AG09309 (cell line): Measurements from ENCODE around the gene GRID2.

Experiments used
- DNase-seq: peaks from one replicate; pipeline ENCODE4 v3.0.0-alpha.2; 2010; ENCODE audit warnings: low read depth
- H3K4me3 ChIP-seq: 2 replicates; pipeline ENCODE4 v1.5.1; 2011; ENCODE audit warnings: mild to moderate bottlenecking, low read depth, low read length, moderate library complexity; ENCODE audit not compliant: control insufficient read depth
- TF ChIP-seq, protein P1 (sequence below): IDR thresholded peaks from 2 replicates; pipeline ENCODE4 v1.5.1; 2011; ENCODE audit warnings: mild to moderate bottlenecking, low read depth, low read length, inconsistent platforms; ENCODE audit not compliant: insufficient read depth, control insufficient read depth; ENCODE audit errors: missing control alignments

Gene GRID2

DNA sequence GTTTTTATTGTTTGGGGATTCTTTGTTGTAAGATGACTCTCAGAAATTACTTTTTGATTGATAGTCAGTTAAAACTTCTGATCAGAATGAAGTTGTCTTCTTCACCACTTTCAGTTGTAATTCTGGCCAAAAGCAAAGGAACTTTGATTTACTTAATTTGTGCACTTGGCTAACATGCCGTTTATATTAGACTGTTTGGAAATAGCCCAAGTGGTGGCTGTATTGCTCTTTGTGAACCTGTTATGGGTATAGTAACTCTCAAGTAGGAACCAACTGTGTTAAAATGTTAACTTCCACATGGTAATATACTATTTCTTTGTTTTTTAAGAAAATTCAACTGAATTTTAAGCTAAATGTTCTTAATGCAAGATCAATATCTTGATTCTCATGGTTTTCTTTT is 581.9 kb downstream of the GRID2 start:
- TF ChIP-seq, protein P1, sequence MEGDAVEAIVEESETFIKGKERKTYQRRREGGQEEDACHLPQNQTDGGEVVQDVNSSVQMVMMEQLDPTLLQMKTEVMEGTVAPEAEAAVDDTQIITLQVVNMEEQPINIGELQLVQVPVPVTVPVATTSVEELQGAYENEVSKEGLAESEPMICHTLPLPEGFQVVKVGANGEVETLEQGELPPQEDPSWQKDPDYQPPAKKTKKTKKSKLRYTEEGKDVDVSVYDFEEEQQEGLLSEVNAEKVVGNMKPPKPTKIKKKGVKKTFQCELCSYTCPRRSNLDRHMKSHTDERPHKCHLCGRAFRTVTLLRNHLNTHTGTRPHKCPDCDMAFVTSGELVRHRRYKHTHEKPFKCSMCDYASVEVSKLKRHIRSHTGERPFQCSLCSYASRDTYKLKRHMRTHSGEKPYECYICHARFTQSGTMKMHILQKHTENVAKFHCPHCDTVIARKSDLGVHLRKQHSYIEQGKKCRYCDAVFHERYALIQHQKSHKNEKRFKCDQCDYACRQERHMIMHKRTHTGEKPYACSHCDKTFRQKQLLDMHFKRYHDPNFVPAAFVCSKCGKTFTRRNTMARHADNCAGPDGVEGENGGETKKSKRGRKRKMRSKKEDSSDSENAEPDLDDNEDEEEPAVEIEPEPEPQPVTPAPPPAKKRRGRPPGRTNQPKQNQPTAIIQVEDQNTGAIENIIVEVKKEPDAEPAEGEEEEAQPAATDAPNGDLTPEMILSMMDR = no peak
- H3K4me3 ChIP-seq = no peak overlapping the region
- DNase-seq = no peak

DNA sequence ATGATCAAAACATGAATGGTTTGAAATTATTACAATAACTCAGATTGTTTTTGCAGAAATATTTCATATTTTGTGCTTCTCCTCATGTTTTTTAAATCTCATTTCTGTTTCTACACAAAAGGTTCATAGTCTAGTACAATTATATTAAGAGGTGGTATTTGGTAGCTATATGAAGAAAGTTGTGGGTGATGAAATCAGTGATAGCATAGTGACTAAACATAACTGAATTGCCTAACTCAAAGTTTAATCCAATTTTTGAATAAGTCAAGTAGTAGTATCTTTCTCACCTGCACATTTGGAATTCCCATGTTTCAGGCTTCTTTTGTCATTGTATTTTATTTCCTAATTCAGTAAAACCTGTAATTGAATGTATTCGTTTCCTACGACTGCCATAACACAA is 648.7 kb downstream of the GRID2 start:
- no peak for DNase-seq
- no peak overlapping the region for H3K4me3 ChIP-seq
- TF ChIP-seq, protein P1 = no peak

DNA sequence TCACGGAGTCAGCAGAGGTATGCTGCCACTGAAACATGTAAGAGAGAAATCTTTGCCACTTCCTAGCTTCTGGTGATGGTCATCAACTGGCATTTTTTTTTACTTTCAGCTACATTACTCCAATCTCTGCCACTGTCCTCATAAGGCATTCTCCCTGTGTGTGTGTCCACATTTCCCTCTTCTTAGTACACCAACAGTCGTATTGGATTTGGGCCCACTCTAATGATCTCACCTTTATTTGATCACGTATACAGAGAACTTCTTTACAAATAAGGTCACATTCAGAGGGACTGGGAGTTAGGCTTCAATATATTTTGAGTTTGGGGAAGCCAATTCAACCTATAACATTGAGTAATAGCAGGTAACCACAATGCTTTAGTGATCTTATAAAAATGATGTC is 649.1 kb downstream of the GRID2 start:
- no peak for DNase-seq
- no peak overlapping the region for H3K4me3 ChIP-seq
- TF ChIP-seq, protein P1 = no peak

DNA sequence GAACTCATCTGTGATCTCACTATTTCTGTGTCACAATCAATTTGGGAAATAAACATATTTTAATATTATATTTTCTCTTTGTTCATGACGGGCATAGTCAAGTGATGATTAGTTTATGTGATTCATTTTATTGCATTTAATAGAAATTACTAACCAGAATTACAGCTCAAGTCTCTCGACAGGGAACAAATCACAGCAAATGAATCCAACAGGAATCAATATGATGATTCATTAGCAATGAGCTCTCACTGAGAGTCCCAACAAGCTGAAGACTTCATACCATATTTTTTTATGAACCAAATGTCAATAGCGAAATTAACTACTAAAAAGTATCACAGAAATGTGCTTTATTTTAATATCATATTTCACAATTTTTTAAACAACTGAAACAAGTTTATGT is 649.7 kb downstream of the GRID2 start:
- no peak for DNase-seq
- no peak overlapping the region for H3K4me3 ChIP-seq
- TF ChIP-seq, protein P1 = no peak

DNA sequence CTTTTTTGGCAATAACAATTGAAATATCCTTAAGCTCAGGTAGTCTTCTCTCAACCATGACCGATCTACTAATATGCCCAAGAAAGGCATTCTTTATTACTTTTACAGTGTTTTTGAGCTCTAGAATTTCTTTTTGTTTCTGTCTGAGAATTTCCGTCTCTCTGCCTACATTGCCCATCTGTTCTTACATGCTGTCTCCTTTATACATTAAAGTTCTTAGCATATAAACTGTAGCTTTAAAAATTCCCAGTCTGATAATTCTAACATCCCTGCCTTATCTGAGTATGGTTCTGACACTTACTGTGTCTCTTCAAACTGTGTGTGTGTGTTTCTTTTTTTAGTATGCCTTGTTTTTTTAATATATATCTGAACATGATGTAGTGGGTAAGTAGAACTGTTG is 658.1 kb downstream of the GRID2 start:
- TF ChIP-seq, protein P1 = no peak
- no peak overlapping the region for H3K4me3 ChIP-seq
- DNase-seq = no peak

DNA sequence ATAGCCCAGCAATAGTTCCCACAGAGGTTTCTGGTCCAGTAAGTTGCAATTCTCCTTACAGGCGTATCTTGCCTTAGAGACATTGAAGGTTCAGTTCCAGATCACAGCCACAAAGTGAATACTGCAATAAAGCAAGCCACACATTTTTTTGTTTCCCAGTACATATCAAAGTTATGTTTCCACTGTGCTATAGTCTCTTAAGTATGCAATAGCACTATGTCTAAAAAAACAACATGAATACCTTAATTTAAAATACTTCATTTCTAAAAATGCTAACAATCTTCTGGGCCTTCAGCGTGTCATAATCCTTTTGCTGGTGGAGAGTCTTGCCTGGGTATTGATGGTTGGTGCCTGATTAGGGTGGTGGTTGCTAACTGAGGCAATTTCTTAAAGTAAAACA is 659.1 kb downstream of the GRID2 start:
- no peak overlapping the region for H3K4me3 ChIP-seq
- TF ChIP-seq, protein P1 = no peak
- no peak for DNase-seq

DNA sequence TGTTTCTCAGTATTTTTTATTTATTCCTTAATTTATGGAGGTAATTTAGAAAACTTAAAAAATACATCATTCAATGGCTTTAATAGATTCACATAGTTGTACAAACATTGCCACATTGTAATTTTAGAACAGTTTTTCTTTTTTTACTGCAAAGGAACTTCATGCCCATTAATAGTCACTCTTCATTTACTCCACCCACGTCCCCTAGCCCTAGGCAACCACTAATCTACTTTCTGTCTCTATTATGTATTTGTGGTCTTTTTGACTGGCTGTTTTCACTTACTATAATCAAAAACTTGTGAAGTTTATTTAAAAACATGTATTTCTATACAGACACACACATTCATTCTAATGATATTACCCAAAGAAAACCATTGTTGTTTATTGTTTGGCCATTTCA is 664.8 kb downstream of the GRID2 start:
- TF ChIP-seq, protein P1 = no peak
- no peak for DNase-seq
- no peak overlapping the region for H3K4me3 ChIP-seq
